Astrocyte (in vitro differentiated cells and primary cell): ENCODE data around the gene IGSF23. TPM values are rescaled to one million over a fixed set of nuclear protein-coding genes. Genes with fewer than 3 reads are reported as not detected.
"Not testable (repeated sequence)": the region's sequence is repeated elsewhere in the genome, so short reads cannot be mapped to it uniquely, and the experiment has no call there.

Experiments used
- DNase-seq: peaks from one replicate; pipeline ENCODE4 v3.0.0-alpha.2; 2010; ENCODE audit warnings: low read depth
- FAIRE-seq: peaks from 2 replicates; lab custom pipeline; 2011; peaks lifted over from hg19 to GRCh38; lab: Jason Lieb, UNC
- H2AFZ ChIP-seq: 2 replicates; pipeline ENCODE4 v1.6.0; 2012; ENCODE audit warnings: low read depth, low read length, inconsistent platforms
- H3K27ac ChIP-seq: 2 replicates; pipeline ENCODE4 v1.5.1; 2011; ENCODE audit warnings: low read depth, low read length, inconsistent platforms
- H3K27me3 ChIP-seq: 2 replicates; pipeline ENCODE4 v1.6.0; 2011; ENCODE audit warnings: low read length, inconsistent platforms; ENCODE audit not compliant: insufficient read depth
- H3K36me3 ChIP-seq: 2 replicates; pipeline ENCODE4 v1.5.1; 2011; ENCODE audit warnings: low read length, inconsistent platforms; ENCODE audit not compliant: insufficient read depth
- H3K4me1 ChIP-seq: 2 replicates; pipeline ENCODE4 v1.5.1; 2011; ENCODE audit warnings: low read length, inconsistent platforms; ENCODE audit not compliant: insufficient read depth
- H3K4me2 ChIP-seq: 2 replicates; pipeline ENCODE4 v1.6.0; 2012; ENCODE audit warnings: low read length, inconsistent platforms
- H3K4me3 ChIP-seq: 2 replicates; pipeline ENCODE4 v1.5.1; 2011; ENCODE audit warnings: low read depth, mild to moderate bottlenecking, low read length, inconsistent platforms; ENCODE audit not compliant: insufficient read depth
- H3K79me2 ChIP-seq: 2 replicates; pipeline ENCODE4 v1.6.0; 2012; ENCODE audit warnings: mild to moderate bottlenecking, low read length, inconsistent platforms; ENCODE audit not compliant: insufficient read depth
- H3K9ac ChIP-seq: 2 replicates; pipeline ENCODE4 v1.6.0; 2012; ENCODE audit warnings: mild to moderate bottlenecking, low read length, inconsistent platforms
- H3K9me3 ChIP-seq: 2 replicates; pipeline ENCODE4 v1.5.1; 2012; ENCODE audit warnings: low read depth, mild to moderate bottlenecking, low read length, inconsistent platforms; ENCODE audit not compliant: insufficient read depth
- H4K20me1 ChIP-seq: 2 replicates; pipeline ENCODE4 v1.6.0; 2012; ENCODE audit warnings: low read length, inconsistent platforms; ENCODE audit not compliant: insufficient read depth
- H3K27ac Mint-ChIP-seq: one replicate; pipeline ENCODE4 v1.8.0; 2021; ENCODE audit warnings: mild to moderate bottlenecking, mixed read lengths; ENCODE audit not compliant: unreplicated experiment
- H3K27me3 Mint-ChIP-seq: one replicate; pipeline ENCODE4 v1.8.0; 2021; ENCODE audit warnings: low read depth, mixed read lengths; ENCODE audit not compliant: unreplicated experiment
- H3K36me3 Mint-ChIP-seq: one replicate; pipeline ENCODE4 v1.8.0; 2021; ENCODE audit warnings: low read depth, mixed read lengths; ENCODE audit not compliant: unreplicated experiment
- H3K4me1 Mint-ChIP-seq: one replicate; pipeline ENCODE4 v1.8.0; 2021; ENCODE audit warnings: low read depth, mixed read lengths; ENCODE audit not compliant: unreplicated experiment
- H3K4me3 Mint-ChIP-seq: one replicate; pipeline ENCODE4 v1.8.0; 2021; ENCODE audit warnings: mild to moderate bottlenecking, moderate library complexity, mixed read lengths; ENCODE audit not compliant: unreplicated experiment
- H3K9me3 Mint-ChIP-seq: one replicate; pipeline ENCODE4 v1.8.0; 2021; ENCODE audit warnings: mild to moderate bottlenecking, mixed read lengths; ENCODE audit not compliant: unreplicated experiment
- EZH2 ChIP-seq: IDR thresholded peaks from 2 replicates; pipeline ENCODE4 v1.6.1; 2012; ENCODE audit warnings: mild to moderate bottlenecking, low read length, inconsistent platforms; ENCODE audit not compliant: insufficient read depth
- total RNA-seq: library from RNA; stranded (reverse); gene quantifications from 2 replicates; pipeline ENCODE4 v1.2.1, GENCODE V29; 2021
- TF ChIP-seq, protein P1 (sequence below): IDR thresholded peaks from 2 replicates; pipeline ENCODE4 v1.5.1; 2011; ENCODE audit warnings: low read depth, mild to moderate bottlenecking, inconsistent platforms, low read length, moderate library complexity; ENCODE audit not compliant: insufficient read depth

The IGSF23 gene
- total RNA-seq, 1 donor from 2014 or later = not detected

DNA sequence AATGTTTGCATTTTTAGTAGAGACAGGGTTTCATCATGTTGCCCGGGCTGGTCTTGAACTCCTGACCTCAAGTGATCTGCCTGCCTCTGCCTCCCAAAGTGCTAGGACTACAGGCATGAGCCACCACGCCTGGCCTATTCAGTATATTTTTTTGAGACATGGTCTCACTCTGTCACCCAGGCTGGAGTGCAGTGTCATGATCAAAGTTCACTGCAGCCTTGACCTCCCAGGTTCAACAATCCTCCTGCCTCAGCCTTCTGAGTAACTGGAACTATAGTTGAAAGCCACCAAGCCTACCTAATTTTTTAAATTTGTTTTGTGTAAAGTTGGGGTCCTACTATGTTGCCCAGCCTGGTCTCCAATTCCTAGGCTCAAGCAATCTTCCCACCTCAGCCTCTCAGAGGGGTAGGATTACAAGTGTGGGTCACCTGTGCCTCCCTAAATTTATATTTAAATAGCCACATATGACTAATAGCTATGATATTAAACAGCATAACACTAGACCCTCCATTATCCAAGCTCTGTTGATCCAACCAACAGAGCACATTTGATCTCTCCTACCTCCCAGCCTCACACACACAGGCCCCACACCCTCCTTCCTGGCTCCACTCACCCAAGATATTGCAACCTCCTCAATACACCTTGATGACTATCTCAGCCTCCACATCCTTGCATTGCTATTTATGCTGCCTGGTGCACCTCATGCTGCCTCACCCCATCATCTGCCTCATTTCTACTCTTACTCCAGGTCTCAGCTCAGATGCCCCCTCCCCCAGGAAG is 55.8 kb downstream of the IGSF23 start:
- Mint-ChIP-seq H3K27ac (no peak overlapping the region), H3K4me1 (no peaks in the 10 kb centered on the region), H3K4me3 (no peak overlapping the region), H3K27me3 (no peaks in the 10 kb centered on the region), H3K36me3 (peaks cover 3% of the 10 kb centered on the region), H3K9me3 (no peaks in the 10 kb centered on the region)
- no peak overlapping the region for H3K4me2 ChIP-seq
- FAIRE-seq (no peak), DNase-seq (no peak)
- H3K4me1 ChIP-seq = no peaks in the 10 kb centered on the region
- H3K9ac ChIP-seq = no peak overlapping the region
- no peaks in the 10 kb centered on the region for H3K79me2 ChIP-seq
- peaks cover 6% of the 10 kb centered on the region for H3K36me3 ChIP-seq
- H3K27ac ChIP-seq = no peak overlapping the region
- H2AFZ ChIP-seq = no peak overlapping the region
- no peaks in the 10 kb centered on the region for H4K20me1 ChIP-seq
- H3K9me3 ChIP-seq = no peaks in the 10 kb centered on the region
- no peak overlapping the region for H3K4me3 ChIP-seq
- TF ChIP-seq, protein P1, sequence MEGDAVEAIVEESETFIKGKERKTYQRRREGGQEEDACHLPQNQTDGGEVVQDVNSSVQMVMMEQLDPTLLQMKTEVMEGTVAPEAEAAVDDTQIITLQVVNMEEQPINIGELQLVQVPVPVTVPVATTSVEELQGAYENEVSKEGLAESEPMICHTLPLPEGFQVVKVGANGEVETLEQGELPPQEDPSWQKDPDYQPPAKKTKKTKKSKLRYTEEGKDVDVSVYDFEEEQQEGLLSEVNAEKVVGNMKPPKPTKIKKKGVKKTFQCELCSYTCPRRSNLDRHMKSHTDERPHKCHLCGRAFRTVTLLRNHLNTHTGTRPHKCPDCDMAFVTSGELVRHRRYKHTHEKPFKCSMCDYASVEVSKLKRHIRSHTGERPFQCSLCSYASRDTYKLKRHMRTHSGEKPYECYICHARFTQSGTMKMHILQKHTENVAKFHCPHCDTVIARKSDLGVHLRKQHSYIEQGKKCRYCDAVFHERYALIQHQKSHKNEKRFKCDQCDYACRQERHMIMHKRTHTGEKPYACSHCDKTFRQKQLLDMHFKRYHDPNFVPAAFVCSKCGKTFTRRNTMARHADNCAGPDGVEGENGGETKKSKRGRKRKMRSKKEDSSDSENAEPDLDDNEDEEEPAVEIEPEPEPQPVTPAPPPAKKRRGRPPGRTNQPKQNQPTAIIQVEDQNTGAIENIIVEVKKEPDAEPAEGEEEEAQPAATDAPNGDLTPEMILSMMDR = no peak
- TF ChIP-seq EZH2 = no peak
- no peaks in the 10 kb centered on the region for H3K27me3 ChIP-seq

DNA sequence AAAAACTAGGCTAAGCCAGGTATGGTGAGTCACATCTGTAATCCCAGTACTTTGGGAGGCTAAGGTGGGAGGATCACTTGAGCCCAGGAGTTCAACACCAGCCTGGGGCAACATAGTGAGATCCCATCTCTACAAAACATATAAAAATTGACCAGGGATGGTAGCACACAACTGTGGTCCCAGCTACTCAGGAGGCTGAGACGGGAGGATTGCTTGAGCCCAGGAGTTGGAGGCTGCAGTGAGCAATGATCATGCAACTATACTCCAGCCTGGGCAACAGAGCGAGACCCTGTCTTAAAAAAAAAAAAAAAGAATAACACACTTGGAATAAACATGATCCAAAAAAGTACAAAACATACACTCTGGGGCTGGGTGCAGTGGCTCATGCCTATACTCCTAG is 56.7 kb downstream of the IGSF23 start:
- H3K4me2 ChIP-seq, H3K27ac ChIP-seq, H3K4me3 ChIP-seq, FAIRE-seq, H3K79me2 ChIP-seq, H3K9ac ChIP-seq, H3K36me3 Mint-ChIP-seq, DNase-seq, H3K27me3 Mint-ChIP-seq, H3K4me1 Mint-ChIP-seq, H3K4me1 ChIP-seq, H3K36me3 ChIP-seq, H3K9me3 ChIP-seq, H3K4me3 Mint-ChIP-seq, H3K27ac Mint-ChIP-seq, H3K27me3 ChIP-seq, H3K9me3 Mint-ChIP-seq, H2AFZ ChIP-seq, H4K20me1 ChIP-seq: not testable (repeated sequence)

DNA sequence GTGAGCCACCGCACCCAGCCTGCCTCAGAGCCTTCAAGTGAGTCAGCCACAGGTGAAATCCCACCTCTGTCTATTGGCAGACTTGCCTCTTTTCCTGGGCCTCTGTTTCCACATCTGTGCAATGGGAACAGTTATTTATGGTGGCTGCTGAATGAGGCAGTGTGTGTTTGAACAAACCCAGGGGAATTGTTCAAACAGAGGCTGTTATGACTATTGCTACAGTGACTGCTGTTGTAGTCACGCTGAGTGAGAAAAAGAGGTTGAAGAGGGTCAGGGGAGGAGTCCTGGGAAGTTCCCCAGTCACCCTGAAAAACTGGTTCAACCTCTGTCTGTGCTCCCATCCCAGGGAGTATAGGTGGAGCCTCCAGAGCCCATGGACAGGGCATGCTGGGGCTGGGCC is 58.0 kb downstream of the IGSF23 start, which contains the start of gene CEACAM19:
TSS of gene CEACAM19 (plus strand) at position 83 of the 400 bp plus-strand sequence. CDS start 450 bp downstream, outside the sequence.
- H3K9ac ChIP-seq = no peak within 1 kb of the TSS
- DNase-seq (no peak), FAIRE-seq (no peak)
- TF ChIP-seq EZH2 = no peak
- TF ChIP-seq, protein P1 = no peak
- H2AFZ ChIP-seq = no peak within 1 kb of the TSS
- H3K79me2 ChIP-seq = no peaks in the 10 kb centered on the region
- Mint-ChIP-seq H3K27me3 (no peaks in the 10 kb centered on the region), H3K27ac (no peak within 1 kb of the TSS), H3K4me1 (no peaks in the 10 kb centered on the region), H3K36me3 (peaks cover 8% of the 10 kb centered on the region), H3K4me3 (no peak within 1 kb of the TSS), H3K9me3 (peaks cover 3% of the 10 kb centered on the region)
- no peak within 1 kb of the TSS for H3K4me2 ChIP-seq
- H3K4me1 ChIP-seq = no peaks in the 10 kb centered on the region
- H3K27me3 ChIP-seq = no peaks in the 10 kb centered on the region
- no peaks in the 10 kb centered on the region for H3K9me3 ChIP-seq
- H3K4me3 ChIP-seq = no peak within 1 kb of the TSS
- H3K27ac ChIP-seq = no peak within 1 kb of the TSS
- no peaks in the 10 kb centered on the region for H4K20me1 ChIP-seq
- no peaks in the 10 kb centered on the region for H3K36me3 ChIP-seq
